ENCODE results near the gene F11.

The F11 gene

DNA sequence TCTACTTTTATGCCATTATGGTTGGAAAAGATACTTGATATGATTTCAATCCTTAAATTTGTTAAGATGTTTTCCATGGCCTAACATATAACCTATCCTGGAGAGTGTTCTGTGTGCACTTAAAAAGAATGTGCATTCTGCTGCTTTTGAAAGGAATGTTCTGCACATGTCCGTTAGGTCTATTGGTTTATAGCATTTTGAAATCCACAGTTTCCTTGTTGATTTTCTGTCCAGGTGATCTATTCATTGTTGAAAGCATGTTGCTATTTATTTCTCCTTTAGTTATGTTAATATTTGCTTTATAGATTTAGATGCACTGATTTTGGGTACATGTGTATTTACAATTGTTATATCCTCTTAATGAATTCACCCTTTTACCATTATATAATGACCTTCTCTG is 44.4 kb upstream of the F11 start:
- Histone ChIP-seq H3K9me3 (ENCODE audit: insufficient read depth, low read length) (no peaks in the 10 kb centered on the region), H3F3A (ENCODE audit: insufficient read depth) (no peaks in the 10 kb centered on the region), H3K27me3 (ENCODE audit: low read length) (no peaks in the 10 kb centered on the region), H3K4me3 (ENCODE audit: insufficient read depth, low read length, poor library complexity, severe bottlenecking) (no peak overlapping the region), H2AFZ (ENCODE audit: low read depth, low read length, severe bottlenecking) (no peak overlapping the region), H3K9ac (ENCODE audit: low read length) (no peak overlapping the region), H3K4me2 (ENCODE audit: low read depth, low read length, poor library complexity, severe bottlenecking) (no peak overlapping the region), H3K36me3 (ENCODE audit: low read length) (no peaks in the 10 kb centered on the region), H3K9me2 (replicated peaks; ENCODE audit: insufficient read depth, low read length) (no peaks in the 10 kb centered on the region), H4K20me1 (ENCODE audit: low read depth, low read length) (no peaks in the 10 kb centered on the region), H3K79me2 (ENCODE audit: insufficient read depth, low read length) (no peaks in the 10 kb centered on the region), H3K27ac (ENCODE audit: low read depth, low read length) (no peak overlapping the region)
- TF ChIP-seq EZH2phosphoT487 (conservative IDR thresholded peaks at IDR 0.05; ENCODE audit: low read length): no peak
- TF ChIP-seq, protein P1, sequence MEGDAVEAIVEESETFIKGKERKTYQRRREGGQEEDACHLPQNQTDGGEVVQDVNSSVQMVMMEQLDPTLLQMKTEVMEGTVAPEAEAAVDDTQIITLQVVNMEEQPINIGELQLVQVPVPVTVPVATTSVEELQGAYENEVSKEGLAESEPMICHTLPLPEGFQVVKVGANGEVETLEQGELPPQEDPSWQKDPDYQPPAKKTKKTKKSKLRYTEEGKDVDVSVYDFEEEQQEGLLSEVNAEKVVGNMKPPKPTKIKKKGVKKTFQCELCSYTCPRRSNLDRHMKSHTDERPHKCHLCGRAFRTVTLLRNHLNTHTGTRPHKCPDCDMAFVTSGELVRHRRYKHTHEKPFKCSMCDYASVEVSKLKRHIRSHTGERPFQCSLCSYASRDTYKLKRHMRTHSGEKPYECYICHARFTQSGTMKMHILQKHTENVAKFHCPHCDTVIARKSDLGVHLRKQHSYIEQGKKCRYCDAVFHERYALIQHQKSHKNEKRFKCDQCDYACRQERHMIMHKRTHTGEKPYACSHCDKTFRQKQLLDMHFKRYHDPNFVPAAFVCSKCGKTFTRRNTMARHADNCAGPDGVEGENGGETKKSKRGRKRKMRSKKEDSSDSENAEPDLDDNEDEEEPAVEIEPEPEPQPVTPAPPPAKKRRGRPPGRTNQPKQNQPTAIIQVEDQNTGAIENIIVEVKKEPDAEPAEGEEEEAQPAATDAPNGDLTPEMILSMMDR (IDR thresholded peaks at IDR 0.05; ENCODE audit: insufficient read depth, low read length, poor library complexity, severe bottlenecking): no peak

DNA sequence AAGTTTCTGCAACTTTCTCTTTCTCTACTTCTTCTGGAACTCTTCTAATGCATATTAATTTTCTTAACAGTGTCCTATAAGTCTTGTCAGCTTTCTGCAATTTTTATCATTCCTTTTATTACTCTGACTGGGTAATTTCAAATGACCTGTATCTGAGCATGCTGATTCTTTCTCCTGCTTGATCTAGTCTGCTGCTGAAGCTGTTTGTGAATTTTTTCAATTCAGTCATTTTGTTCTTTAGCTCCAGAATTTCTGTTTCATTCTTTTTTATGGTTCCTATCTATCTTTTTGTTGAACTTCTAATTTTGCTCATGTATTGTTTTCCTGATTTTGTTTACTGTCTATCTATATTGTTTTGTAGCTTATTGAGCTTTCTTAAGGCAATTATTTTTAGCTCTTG is 40.1 kb upstream of the F11 start:
- Histone ChIP-seq H3K4me2 (ENCODE audit: low read depth, low read length, poor library complexity, severe bottlenecking) (no peak overlapping the region), H3F3A (ENCODE audit: insufficient read depth) (no peaks in the 10 kb centered on the region), H3K9ac (ENCODE audit: low read length) (no peak overlapping the region), H2AFZ (ENCODE audit: low read depth, low read length, severe bottlenecking) (no peak overlapping the region), H3K36me3 (ENCODE audit: low read length) (no peaks in the 10 kb centered on the region), H3K4me3 (ENCODE audit: insufficient read depth, low read length, poor library complexity, severe bottlenecking) (no peak overlapping the region), H3K79me2 (ENCODE audit: insufficient read depth, low read length) (no peaks in the 10 kb centered on the region), H3K9me3 (ENCODE audit: insufficient read depth, low read length) (no peaks in the 10 kb centered on the region), H4K20me1 (ENCODE audit: low read depth, low read length) (no peaks in the 10 kb centered on the region), H3K27ac (ENCODE audit: low read depth, low read length) (no peak overlapping the region), H3K27me3 (ENCODE audit: low read length) (no peaks in the 10 kb centered on the region), H3K9me2 (replicated peaks; ENCODE audit: insufficient read depth, low read length) (no peaks in the 10 kb centered on the region)
- TF ChIP-seq, protein P1 (IDR thresholded peaks at IDR 0.05; ENCODE audit: insufficient read depth, low read length, poor library complexity, severe bottlenecking): no peak
- no peak for TF ChIP-seq EZH2phosphoT487 (conservative IDR thresholded peaks at IDR 0.05; ENCODE audit: low read length)

DNA sequence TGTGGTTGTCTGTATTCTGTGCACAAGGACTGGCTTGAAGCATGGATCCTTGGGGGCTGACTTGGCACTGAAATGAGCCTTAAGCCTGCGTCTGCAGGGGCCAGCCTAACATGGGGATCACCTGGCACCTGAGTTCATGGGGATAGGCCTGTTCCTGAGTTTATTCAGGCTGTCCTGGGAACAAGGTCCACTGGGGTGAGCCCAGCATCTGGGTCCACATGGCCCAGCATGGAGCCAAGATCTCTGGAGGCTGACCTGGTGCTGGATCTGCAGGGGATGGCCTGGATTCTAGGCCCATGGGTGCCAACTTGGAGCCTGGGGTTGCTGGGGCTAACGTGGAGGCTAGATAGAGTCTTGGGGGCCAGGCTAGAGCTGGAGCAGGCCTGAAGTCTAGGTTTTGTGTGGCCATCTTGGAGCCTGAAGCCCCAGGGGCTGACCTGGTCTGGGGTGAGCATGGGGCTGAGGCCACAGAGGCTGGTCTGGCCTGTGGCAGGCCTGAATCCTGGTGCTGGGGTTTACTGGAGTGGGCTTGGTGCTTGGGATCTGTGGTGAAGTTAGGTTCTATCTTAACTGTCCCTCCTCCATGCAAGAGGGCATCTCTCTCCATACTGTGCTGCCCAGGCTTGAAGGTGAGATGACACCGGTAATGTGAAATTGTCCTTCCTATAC is 39.3 kb upstream of the F11 start:
- H3K79me2 ChIP-seq (ENCODE audit: insufficient read depth, low read length): no peaks in the 10 kb centered on the region
- H3K9me2 ChIP-seq (replicated peaks; ENCODE audit: insufficient read depth, low read length): no peaks in the 10 kb centered on the region

More for the DNA sequence above, 39.3 kb upstream of the F11 start:
- H3K4me3 ChIP-seq (ENCODE audit: insufficient read depth, low read length, poor library complexity, severe bottlenecking): no peak overlapping the region
- no peaks in the 10 kb centered on the region for H3K27me3 ChIP-seq (ENCODE audit: low read length)
- no peaks in the 10 kb centered on the region for H3K9me3 ChIP-seq (ENCODE audit: insufficient read depth, low read length)
- no peak overlapping the region for H3K27ac ChIP-seq (ENCODE audit: low read depth, low read length)
- no peak overlapping the region for H3K4me2 ChIP-seq (ENCODE audit: low read depth, low read length, poor library complexity, severe bottlenecking)
- TF ChIP-seq EZH2phosphoT487 (conservative IDR thresholded peaks at IDR 0.05; ENCODE audit: low read length): no peak
- TF ChIP-seq, protein P1 (IDR thresholded peaks at IDR 0.05; ENCODE audit: insufficient read depth, low read length, poor library complexity, severe bottlenecking): no peak
- no peak overlapping the region for H3K9ac ChIP-seq (ENCODE audit: low read length)
- H2AFZ ChIP-seq (ENCODE audit: low read depth, low read length, severe bottlenecking): no peak overlapping the region
- H3F3A ChIP-seq (ENCODE audit: insufficient read depth): no peaks in the 10 kb centered on the region
- no peaks in the 10 kb centered on the region for H4K20me1 ChIP-seq (ENCODE audit: low read depth, low read length)
- no peaks in the 10 kb centered on the region for H3K36me3 ChIP-seq (ENCODE audit: low read length)
